ENCODE data around the gene LIPK.

The LIPK gene

DNA sequence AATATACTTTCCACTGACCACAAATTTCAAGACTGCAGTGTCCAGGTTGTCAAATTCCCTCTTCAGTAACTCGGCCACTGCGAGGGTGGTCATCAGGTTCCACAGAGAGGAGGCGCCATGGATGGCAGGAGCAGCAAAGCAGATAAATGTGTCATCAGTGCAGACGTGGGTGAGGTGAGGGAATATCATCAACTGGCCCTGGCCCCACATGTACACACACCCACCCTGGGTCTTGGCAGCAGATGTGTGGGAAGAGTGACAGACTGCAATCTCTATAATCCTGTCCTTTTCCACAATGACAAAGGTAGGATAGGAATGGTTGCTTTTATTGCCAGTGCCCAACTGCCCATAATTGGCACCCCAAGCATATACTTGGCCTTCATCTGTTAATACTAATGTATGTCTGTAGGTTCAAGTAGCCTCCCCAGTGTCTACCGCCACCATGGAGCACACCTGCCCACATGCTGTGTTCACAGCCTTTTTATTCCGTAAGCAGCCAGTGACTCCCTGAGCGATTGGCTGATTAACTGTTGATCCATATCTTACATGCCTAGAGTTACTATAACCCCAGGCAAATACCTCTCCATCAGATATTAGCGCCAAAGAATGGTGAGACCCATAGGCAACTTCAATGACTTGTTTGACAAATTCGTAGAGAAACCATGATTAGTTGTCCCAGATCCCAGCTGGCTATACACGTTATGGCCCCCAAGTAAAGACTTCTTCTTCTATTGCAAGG is 80.2 kb downstream of the LIPK start:
- DNase-seq (ENCODE audit: low read depth), result no peak

DNA sequence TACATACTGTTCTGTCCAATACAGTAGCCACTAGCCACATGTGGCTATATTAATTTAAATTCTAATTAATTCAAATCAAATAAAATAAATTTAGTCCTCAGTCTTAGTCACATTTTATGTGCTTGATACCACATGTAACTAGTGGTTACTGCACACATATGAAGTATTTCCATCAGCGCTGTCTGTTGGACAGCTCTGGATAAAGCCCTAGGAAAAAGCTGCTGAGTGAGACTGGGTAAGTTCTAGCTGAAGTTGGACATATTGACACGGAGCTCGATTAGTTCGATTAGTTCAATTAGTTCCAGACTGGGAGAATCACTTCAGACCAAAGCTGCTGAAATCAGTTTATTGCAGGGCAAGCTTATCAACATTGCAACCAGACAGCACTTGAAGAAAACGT is 81.4 kb downstream of the LIPK start:
- DNase-seq (ENCODE audit: low read depth), result no peak

DNA sequence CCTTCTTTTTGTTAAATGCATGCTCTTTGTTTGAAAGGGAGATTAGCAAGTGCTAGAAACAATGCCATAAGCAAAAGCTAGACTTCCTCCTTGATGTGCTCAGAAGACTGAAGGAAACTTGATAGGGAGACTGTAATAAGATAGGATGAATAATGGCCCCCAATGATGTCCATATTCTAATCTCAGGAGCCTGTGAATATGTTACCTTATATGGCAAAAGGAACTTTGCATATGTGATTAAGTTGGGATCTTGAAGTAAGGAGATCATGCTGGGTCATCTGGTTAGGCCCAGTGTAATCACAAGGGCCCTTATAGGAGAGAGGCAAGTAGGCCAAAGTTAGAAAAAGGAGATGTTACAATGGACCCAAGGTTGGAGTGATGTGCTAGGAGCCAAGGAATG is 82.9 kb downstream of the LIPK start:
- DNase-seq (ENCODE audit: low read depth), result no peak

DNA sequence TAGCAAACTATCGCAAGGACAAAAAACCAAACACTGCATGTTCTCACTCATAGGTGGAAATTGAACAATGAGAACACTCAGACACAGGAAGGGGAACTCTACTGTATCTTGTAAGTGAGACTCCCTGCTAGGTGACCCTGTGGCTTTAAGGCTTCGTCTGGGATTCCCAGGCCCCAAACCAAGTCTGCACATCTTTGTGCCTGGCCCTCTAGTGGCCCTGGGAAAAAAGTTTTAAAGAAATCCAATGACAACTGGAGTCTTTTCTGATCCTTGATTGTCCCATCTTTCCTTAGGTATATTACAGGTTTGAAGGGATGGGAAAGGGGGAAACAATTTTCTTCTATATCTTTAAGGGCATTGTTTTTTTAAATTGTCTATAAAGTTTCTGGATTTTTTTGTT is 85.9 kb downstream of the LIPK start:
- DNase-seq (ENCODE audit: low read depth), result no peak

DNA sequence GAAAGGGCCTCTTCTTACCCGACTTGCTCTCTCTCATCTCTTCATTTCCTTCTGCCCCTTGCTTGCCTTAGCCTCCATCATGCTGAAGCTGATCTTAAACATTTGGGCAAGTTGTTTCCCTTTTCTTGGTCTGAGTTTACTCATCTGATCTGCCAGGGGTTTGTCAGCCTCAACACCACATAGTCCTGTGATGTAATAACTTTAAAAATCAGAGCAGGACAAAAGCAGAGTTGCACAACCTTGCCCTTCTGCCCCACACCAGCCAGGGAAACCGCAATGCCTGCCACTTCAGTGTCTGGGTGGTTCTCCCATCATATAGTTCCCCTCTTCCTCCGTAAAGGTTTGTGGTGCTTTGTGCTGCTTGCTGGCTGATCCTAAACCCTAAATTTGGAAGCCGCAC is 86.6 kb downstream of the LIPK start:
- DNase-seq (ENCODE audit: low read depth), result no peak

DNA sequence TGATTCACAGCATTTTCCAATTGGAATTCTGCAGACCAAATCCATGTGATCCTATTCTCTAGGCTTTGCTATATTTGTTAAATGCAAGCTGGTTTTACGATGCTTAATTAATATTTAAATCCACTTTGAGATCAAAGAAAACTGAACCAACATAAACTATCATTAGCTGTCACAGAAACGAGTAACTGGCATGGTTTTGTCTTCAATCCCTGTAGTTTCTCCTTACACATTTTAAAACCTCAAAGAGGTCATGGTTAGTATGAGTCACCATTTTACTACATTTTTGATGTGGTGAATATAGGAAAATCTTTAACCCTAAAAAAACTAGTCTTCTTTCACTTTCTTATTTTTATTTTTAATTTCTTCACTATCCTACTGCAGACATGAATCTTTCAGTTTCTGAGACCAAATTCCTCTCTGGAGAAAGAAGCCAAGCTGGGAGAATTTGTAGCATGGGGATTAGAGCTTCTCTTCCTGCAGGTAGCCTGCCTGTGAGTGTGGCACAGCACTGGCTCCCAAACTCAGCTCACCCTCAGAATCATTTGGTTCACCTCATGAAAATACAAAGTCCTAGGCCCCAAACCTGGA is 87.8 kb downstream of the LIPK start:
- no peak for DNase-seq (ENCODE audit: low read depth)

DNA sequence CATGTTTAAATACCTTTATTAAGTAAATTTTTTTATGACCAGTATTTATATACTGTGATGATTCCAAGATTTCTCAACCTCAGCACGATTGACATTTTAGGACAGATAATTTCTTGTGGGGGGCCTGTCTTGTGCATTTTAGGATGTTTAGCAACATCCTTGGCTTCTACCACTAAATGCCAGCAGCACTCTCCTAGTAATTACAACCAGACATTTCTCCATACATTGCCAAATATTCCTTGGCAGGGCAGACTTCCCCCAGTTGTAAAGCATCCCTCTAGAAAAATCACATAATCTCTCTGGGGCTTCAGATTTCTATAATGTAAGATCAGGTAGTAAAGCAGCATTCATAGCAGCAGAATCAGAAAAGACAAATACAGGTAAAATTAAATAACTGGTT is 88.7 kb downstream of the LIPK start:
- no peak for DNase-seq (ENCODE audit: low read depth)

DNA sequence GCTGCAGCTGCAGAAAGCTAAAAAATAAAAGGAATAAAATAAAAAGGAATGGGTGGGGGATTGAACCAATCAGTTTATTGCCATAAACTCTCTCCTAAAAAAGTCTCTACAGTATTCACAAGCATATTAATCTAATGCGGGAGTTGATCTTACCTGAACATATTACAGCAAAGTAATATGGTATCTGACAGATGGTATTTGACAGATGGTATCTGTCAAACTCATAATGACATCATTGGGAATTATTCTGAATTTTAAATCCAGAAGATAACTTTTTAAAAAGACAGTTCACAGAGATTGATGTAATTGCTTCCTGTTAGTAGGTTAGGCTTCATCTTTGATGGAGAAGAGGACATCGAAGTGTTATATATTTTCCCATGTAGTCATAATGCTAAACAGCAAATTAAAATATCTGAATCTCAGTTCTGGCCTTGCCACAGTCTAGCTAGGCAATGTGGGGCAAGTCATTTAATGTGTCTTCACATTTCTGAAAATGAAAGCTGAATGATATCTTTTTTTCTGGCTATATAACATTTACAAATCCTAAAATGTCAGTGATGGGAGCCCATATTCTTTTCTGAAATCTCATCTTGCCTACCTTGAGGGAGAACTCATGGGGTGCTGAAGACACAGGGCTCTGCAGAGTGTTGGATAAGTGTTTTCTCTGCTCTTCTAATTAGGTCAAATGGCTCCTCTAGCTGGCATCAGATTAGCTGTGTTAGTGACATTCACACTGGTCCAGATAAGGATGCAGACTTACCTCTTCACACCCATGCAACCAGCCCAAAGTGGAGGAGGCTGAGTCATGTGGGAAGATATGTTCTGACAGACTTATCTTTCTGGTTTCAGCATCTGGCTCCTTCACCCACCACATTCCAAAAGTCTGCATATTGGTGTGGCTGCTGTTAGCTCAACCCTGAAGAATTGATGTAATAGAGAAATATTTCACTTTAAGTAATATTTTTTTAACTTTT is 94.4 kb downstream of the LIPK start:
- no peak for DNase-seq (ENCODE audit: low read depth)

Measured in stimulated activated CD4-positive, alpha-beta T cell treated with anti-CD3 and anti-CD28 coated beads, Interleukin-2, amount 100 ng/mL, for 4 hours (primary cell).